NCI-H1092 (cell line): ENCODE data around the gene N4BP2.

Source experiments
- DNase-seq: peaks from one replicate; lab custom pipeline; 2025; lab: John Stamatoyannopoulos, UW

Gene N4BP2

GRCh38 chr4:40192114-40193015 lies 135.7 kb downstream of the N4BP2 start:
- no peak for DNase-seq

DNA sequence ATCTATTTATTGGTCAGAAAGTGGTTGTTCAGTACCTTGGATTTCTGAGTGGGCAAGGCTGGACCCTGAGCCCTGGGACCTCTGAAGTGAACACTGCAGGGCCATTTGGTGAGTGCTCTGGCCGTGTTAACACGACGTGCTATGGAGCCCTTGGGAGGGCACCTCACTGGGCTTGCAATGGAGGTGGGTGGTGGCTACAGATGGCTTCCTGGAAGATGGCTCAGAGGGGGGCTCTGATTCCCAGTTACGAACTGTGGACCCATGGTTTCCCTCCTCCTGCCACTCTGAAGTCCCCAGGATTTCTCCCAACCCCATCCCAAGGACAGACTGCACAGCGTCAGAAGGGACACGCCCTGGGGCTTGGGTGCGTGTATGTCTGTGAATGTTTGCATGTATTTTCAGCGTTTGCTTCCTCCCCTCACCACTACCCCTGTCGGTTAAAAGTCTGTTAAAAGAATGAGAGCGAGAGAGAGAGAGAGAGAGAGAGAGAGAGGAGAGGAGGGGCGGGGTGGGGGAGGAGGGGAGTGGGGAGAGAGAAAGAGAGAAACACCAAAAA lies 136.4 kb downstream of the N4BP2 start:
- no peak for DNase-seq

GRCh38 chr4:40193578-40193977 lies 136.9 kb downstream of the N4BP2 start:
- DNase-seq: no peak

GRCh38 chr4:40194602-40195161 lies 138.0 kb downstream of the N4BP2 start:
- no peak for DNase-seq

GRCh38 chr4:40195182-40196177 lies 138.8 kb downstream of the N4BP2 start:
- DNase-seq: no peak

GRCh38 chr4:40196272-40196671 lies 139.6 kb downstream of the N4BP2 start:
- DNase-seq: no peak

DNA sequence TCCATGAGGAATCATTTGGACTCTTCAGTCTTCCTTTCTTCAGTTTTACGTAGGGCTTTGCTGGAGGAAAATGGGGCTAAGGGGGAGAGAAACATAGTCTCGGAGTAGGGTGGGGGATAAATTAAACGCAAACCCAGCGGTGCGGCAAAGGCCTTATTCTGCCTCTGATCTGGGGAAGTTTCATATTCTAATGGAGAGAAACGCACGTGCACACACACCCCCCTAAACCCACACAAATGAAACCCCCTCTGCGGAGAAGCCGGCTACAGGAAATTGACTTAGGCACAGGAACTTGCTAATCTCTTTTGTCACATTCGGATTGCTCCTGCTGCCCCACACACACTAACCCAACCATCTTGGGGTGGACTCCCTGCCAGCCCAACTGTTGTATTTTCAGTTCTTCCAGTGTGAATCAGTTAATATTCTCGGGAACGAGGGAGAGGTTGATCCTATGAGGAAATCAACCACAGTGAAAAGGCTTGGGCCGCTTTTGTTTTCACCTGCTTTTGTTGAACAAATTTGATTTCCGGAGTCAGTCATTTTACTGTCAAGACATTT lies 140.2 kb downstream of the N4BP2 start, which contains the start of gene RHOH:
Gene RHOH, plus strand, starts transcription at position 308 of the 558 bp plus-strand sequence. CDS start 46,356 bp downstream, outside the sequence.
- no peak for DNase-seq

DNA sequence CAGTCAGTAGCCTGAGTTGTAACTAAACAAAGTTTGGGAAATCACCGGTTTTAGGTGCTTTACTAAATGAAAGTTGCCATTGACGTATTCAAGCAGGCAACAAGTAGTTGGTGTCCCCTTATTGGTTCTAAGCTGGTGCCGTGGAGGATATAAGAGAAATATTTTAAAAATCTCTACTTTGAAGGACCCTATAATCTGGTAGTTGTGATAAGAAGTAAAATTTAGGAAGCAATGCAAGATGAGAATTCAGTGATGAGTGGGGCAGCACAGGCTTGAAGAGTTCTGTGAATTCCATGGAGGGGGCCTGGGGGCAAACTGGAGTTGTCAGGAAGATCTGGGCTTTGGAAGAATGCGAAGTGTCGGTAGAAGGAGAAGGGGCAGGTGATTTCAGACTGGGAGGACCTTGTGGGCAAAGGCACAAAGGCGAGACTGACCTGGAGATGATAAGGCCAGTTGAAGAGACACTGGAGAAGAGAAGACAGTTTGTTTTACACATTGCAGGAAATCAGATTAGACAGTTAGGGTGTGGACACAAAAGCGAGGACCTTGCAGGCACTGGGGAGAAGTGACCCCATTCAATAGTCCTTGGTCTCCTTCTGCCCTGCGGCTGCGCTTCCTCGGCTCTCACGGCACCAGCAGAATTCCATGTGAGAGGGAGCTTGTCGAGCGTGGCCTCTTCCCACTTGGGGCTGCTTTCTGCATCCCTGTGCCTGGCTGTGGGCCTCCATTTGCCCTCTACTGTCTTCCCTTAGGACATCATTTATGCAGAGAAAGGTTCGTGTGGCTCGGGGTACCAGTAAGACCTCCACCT lies 141.4 kb downstream of the N4BP2 start:
- no peak for DNase-seq

DNA sequence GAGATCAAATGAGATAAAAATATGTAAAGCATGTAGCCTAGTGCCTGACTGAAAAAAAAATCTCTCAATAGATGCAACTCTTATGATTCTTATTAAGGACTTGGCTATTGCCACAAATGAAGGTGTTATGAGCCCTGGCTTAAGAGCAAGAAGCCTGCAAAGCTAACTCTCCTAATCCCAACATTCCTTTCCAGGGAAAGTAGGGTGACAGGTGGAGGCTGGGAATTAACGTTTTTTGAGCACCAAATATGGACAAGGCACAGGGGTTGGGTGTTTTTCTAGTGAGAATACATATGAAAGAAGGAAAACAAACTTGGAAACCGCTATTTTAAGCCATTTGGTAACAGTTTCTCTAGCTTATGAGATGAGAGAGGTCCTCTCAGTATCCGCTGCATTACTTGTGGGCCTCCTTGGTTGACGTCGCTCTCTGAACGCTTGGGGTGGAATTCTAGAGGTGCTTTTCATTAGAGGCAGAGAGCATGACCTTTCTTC lies 142.6 kb downstream of the N4BP2 start:
- DNase-seq: no peak

GRCh38 chr4:40199999-40200874 lies 143.6 kb downstream of the N4BP2 start:
- DNase-seq: no peak

DNA sequence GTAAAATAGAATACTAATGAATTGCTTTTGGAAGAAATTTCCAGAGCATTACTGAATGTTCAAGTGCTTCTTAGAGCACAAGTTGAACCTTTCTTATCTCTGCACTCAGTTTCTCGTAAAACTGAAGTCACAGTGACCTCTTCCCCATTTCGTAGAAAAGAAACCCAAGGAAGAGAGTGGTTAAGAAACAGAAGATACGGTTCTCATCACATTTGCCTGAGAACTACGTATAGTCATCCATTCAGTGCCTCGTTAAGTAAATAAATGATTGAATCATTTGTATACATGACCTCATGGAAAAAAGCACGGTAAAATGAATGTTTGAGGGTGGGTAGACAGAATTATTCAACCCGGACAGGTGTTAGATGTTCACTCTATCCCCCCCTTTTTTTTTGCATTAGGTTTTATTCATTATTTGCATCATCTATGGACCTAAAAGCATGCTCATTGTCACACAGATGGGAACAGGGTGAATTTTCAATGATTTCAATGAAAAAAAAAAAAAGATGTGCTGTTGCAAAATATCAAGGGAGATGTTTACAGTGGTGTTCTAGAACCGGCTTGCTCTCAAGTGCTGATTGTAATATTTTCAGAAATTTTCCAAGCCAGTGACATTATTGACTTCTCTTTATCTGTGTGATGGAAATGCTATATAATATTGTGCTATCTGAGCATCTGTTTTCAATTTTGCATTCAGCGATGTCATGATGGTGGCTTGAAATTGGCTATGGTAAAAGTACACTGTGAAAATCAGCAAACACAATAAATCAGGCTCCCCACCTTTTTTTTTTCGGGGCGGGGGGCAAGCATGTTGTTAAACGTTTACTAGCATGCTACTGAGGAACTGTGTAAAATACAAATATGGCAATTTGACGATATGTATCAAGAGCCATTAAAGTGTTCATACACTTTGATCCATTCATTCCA lies 144.5 kb downstream of the N4BP2 start:
- DNase-seq: no peak

DNA sequence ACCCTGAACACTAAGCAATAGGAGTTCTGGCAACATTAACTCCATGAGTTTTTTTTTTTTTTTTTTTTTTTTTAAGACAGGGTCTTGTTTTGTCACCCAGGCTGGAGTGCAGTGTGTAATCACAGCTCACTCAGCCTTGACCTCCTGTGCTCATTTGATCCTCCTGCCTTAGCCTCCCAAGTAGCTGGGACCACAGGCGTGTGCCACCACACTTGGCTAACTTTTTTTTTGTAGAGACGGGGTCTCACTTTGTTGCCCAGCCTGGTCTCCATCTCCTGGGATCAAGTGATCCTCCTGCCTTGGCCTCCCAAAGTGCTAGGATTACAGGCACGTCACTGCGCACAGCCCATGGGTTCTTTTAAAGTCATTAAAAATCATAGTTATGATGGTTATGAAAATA lies 145.2 kb downstream of the N4BP2 start:
- DNase-seq: no peak

GRCh38 chr4:40202474-40202873 lies 145.8 kb downstream of the N4BP2 start:
- no peak for DNase-seq

DNA sequence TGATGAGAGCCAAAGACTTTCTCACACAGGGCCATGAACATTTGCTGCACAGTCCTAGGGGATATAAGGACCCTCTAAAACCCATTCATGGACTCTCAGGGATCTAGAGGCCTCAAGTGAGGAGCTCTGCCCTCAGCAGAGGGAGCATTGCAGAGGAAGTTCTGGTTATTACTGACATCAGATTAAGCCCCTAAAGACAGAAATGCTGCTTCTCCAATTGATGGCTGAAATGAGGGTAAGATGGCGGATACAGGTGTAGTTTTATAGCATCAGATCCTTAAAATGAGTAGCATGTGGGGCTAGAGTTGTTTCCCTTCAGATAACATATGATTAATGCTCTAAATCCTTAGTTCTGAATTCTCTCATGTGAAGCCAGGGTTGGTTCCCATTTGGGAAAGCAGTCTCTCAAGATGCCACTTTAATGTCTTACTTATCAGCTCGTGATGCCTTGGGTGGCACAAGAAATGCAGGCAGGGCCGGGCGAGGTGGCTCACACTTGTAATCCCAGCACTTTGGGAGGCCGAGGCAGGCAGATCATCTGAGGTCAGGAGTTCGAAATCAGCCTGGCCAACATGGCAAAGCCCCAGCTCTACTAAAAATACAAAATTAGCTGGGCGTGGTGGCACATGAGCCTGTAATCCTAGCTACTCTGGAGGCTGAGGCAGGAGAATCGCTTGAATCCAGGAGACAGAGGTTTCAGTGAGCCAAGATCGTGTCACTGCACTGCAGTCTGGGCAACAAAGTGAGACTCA lies 148.0 kb downstream of the N4BP2 start:
- DNase-seq: no peak

DNA sequence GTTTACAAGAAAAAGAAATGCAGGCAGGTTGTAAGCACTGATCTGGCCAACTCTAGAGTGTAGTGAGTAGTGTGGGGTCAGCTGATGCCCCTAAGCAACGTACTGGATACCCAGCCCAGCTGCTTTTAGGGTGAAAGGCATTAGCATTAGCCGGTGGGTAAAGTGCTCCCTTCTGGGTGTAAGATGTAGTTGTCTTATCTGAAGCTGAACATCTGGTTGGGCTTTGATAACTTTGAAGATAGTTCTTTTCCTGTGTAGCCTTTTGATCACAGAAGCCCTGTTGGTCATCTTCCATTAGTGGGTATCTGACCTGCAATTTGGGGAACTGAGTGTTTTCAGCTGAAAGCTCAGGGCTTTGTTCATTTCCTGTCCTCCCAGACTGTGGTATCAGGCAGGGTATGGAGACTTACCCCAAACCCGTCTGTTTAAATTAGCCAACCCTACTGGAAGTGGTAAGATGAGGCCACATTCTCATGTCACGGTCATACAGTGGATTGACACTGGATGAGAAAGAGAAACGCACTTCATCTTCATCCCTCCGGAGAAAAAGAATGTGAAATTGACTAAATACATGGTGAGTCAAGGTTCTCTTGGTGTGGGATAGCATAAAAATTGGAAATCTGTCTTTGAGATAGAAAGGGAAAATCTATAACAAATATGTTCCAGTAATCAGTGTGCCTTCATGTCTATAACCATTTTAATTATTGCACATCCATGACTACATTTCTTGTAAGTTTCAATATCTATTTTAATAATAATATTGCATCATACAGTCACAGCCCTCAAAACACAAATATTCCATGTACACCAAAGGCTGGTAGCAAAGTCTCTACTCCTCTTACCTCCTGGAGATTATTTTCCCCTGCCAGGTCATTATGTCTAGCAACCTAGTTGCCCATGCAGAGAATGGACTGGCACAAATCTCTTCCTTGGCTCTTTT lies 148.9 kb downstream of the N4BP2 start:
- DNase-seq: no peak

DNA sequence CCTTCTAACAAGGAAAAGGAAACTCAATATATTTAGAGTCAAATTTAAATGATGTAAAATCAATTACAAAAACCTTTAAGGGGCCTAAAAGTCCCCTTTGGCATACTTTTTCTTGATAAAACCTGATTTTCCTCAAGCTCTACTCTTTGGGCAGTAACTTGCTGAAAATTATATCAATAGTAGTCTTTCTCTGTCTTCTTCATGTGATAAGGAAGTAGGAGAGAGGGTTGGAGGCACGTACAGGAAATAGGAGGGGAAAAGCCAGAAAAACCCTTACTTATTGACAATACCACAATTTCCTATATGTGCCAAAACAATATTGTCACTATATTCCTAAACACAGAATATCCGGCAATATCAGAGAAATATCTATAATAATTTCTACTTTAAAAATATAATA lies 149.8 kb downstream of the N4BP2 start:
- DNase-seq: no peak
